Natural killer cell (primary cell): ENCODE data around the gene PCLO. TPM values are rescaled to one million over a fixed set of nuclear protein-coding genes. Genes with fewer than 3 reads are reported as not detected.
A peak's percentile ranks its signal among the peaks of the same experiment; 100 is the strongest.

Experiments used
- ATAC-seq, 3 donors: fragments of 150-1000 bp in 2 of 3; fragments of 200-7000 bp in 1 of 3; cut with Tn5 transposase; 1 replicate in 1 of 3; 2 replicates in 2 of 3; pipeline ENCODE4 v1.10.0; 2021; ENCODE audit warnings: mild to moderate bottlenecking in 2 of 3, moderate library complexity in 2 of 3
- DNase-seq, 2 donors: peaks; one replicate each; pipeline versions ENCODE4 v3.0.0 to v3.0.0-alpha.2; 2013 to 2021; ENCODE audit warnings: mixed read lengths in 1 of 2
- H3K27ac ChIP-seq: one replicate; pipeline ENCODE4 v1.5.1; 2013; ENCODE audit warnings: mild to moderate bottlenecking, low read length
- H3K27me3 ChIP-seq: one replicate; pipeline ENCODE4 v1.6.1; 2013; ENCODE audit warnings: low read length; ENCODE audit not compliant: control insufficient read depth, insufficient read depth
- H3K36me3 ChIP-seq: one replicate; pipeline ENCODE4 v1.6.1; 2013; ENCODE audit warnings: low read length; ENCODE audit not compliant: control insufficient read depth, insufficient read depth
- H3K4me1 ChIP-seq: one replicate; pipeline ENCODE4 v1.6.1; 2013; ENCODE audit warnings: low read length; ENCODE audit not compliant: control insufficient read depth, insufficient read depth
- H3K4me3 ChIP-seq: one replicate; pipeline ENCODE4 v1.5.1; 2013; ENCODE audit warnings: low read length
- H3K9me3 ChIP-seq: one replicate; pipeline ENCODE4 v1.6.1; 2013; ENCODE audit warnings: low read length; ENCODE audit not compliant: control insufficient read depth, insufficient read depth
- H3K27ac Mint-ChIP-seq, 2 donors: one replicate each; pipeline ENCODE4 v1.8.0; 2022; ENCODE audit warnings: mild to moderate bottlenecking in 2 of 2, mixed read lengths in 2 of 2, moderate library complexity in 1 of 2
- H3K27me3 Mint-ChIP-seq, 2 donors: one replicate each; pipeline ENCODE4 v1.8.0; 2022; ENCODE audit warnings: low read depth in 2 of 2, mixed read lengths in 2 of 2
- H3K36me3 Mint-ChIP-seq: one replicate; pipeline ENCODE4 v1.8.0; 2022; ENCODE audit warnings: mixed read lengths
- H3K4me1 Mint-ChIP-seq, 2 donors: one replicate each; pipeline ENCODE4 v1.8.0; 2022; ENCODE audit warnings: mixed read lengths in 2 of 2
- H3K4me3 Mint-ChIP-seq: one replicate; pipeline ENCODE4 v1.8.0; 2022; ENCODE audit warnings: mild to moderate bottlenecking, moderate library complexity, mixed read lengths
- H3K9me3 Mint-ChIP-seq, 2 donors: one replicate each; pipeline ENCODE4 v1.8.0; 2022; ENCODE audit warnings: mixed read lengths in 2 of 2
- whole genome bisulfite sequencing: methylation state at CpG from one replicate; pipeline ENCODE4 v1.1.7; 2013; ENCODE audit warnings: missing lambda C conversion rate; ENCODE audit not compliant: insufficient coverage; 5-methylcytosine and 5-hydroxymethylcytosine counted together
- intact Hi-C: fragments of 100-400 bp; cut with micrococcal nuclease; formaldehyde crosslinking; loops from one replicate; pipeline ENCODE4 v1.14.2; 2022
- total RNA-seq, 4 donors: library from RNA; stranded (reverse); fragments of 120-200 nt in 1 of 4; gene quantifications; one replicate each; pipeline versions ENCODE4 v1.2.3 to v1.2.4, GENCODE V29; 2013 to 2022
- TF ChIP-seq, protein P1 (sequence below): fragments of 200-600 bp; IDR thresholded peaks from one replicate; pipeline ENCODE4 v1.8.0; 2022; ENCODE audit warnings: antibody characterized with exemption

Gene PCLO, protein sequence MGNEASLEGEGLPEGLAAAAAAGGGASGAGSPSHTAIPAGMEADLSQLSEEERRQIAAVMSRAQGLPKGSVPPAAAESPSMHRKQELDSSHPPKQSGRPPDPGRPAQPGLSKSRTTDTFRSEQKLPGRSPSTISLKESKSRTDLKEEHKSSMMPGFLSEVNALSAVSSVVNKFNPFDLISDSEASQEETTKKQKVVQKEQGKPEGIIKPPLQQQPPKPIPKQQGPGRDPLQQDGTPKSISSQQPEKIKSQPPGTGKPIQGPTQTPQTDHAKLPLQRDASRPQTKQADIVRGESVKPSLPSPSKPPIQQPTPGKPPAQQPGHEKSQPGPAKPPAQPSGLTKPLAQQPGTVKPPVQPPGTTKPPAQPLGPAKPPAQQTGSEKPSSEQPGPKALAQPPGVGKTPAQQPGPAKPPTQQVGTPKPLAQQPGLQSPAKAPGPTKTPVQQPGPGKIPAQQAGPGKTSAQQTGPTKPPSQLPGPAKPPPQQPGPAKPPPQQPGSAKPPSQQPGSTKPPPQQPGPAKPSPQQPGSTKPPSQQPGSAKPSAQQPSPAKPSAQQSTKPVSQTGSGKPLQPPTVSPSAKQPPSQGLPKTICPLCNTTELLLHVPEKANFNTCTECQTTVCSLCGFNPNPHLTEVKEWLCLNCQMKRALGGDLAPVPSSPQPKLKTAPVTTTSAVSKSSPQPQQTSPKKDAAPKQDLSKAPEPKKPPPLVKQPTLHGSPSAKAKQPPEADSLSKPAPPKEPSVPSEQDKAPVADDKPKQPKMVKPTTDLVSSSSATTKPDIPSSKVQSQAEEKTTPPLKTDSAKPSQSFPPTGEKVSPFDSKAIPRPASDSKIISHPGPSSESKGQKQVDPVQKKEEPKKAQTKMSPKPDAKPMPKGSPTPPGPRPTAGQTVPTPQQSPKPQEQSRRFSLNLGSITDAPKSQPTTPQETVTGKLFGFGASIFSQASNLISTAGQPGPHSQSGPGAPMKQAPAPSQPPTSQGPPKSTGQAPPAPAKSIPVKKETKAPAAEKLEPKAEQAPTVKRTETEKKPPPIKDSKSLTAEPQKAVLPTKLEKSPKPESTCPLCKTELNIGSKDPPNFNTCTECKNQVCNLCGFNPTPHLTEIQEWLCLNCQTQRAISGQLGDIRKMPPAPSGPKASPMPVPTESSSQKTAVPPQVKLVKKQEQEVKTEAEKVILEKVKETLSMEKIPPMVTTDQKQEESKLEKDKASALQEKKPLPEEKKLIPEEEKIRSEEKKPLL (N-terminal part only)
- total RNA-seq = not detected
- total RNA-seq (2013) = under 0.01 TPM

DNA sequence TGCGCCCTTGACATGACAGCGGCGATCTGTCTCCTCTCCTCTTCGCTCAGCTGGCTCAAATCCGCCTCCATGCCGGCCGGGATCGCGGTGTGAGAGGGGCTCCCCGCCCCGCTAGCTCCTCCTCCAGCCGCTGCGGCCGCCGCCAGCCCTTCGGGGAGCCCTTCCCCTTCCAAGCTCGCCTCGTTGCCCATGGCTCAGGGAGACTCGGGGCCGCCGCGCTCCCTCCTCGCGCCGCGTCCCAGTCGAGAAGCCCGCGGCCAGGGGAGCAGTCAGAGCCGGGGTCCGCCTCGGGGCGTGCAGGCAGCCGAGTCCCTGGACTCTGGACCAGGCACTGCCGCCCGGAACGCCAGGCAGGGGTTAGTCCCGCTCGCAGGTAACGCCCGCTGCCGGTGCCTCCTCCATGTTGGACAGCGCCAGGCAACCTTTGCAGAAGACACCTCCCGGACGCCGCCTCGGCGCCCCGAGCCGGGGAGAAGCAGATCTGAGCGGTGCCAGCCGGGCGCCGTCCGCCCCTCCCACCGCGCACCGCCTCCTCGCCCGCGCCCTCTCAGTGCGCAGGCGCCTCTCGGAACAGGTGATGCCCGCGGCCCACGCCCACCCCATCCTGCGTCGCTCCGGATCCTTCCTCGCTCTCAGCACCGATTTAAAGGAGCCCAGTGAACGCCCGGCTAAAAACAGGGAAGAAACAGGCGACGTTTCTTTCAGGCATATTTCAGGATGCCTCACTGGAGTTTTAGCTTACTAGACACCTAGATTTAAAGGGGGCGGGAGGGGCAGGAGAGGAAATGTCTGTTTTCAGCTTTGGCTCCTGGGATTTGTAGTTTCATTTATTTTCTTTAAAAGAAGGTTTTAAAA, at the start of gene PCLO:
PCLO (minus strand) TSS at position 483 of the 855 bp plus-strand sequence; CDS start at position 191, 292 bp downstream.
- peaks cover 3% of the 10 kb centered on the region for H3K9me3 ChIP-seq
- DNase-seq (peak in 1 of 2 donors; percentile 27), ATAC-seq (peak in 1 of 3 donors; percentile 34)
- H3K36me3 ChIP-seq = no peaks in the 10 kb centered on the region
- no peak within 1 kb of the TSS for H3K27ac ChIP-seq
- no peaks in the 10 kb centered on the region for H3K27me3 ChIP-seq
- intact Hi-C loops = loop anchor here (10.0 kb wide), 1 partner anchor 58 kb away; no protein-coding TSS in a partner anchor
- no peak within 1 kb of the TSS for H3K27ac Mint-ChIP-seq
- no peaks in the 10 kb centered on the region for H3K4me1 Mint-ChIP-seq
- H3K27me3 Mint-ChIP-seq = no peaks in the 10 kb centered on the region
- TF ChIP-seq, protein P1, sequence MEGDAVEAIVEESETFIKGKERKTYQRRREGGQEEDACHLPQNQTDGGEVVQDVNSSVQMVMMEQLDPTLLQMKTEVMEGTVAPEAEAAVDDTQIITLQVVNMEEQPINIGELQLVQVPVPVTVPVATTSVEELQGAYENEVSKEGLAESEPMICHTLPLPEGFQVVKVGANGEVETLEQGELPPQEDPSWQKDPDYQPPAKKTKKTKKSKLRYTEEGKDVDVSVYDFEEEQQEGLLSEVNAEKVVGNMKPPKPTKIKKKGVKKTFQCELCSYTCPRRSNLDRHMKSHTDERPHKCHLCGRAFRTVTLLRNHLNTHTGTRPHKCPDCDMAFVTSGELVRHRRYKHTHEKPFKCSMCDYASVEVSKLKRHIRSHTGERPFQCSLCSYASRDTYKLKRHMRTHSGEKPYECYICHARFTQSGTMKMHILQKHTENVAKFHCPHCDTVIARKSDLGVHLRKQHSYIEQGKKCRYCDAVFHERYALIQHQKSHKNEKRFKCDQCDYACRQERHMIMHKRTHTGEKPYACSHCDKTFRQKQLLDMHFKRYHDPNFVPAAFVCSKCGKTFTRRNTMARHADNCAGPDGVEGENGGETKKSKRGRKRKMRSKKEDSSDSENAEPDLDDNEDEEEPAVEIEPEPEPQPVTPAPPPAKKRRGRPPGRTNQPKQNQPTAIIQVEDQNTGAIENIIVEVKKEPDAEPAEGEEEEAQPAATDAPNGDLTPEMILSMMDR = no peak
- no peak within 1 kb of the TSS for H3K4me3 ChIP-seq
- 3% methylated on average over 77 of the region's 77 CpGs for WGBS
- H3K4me3 Mint-ChIP-seq = no peak within 1 kb of the TSS
- H3K9me3 Mint-ChIP-seq = peaks cover 0 to 2% of the 10 kb centered on the region in 2 donors
- no peaks in the 10 kb centered on the region for H3K36me3 Mint-ChIP-seq
- no peaks in the 10 kb centered on the region for H3K4me1 ChIP-seq

DNA sequence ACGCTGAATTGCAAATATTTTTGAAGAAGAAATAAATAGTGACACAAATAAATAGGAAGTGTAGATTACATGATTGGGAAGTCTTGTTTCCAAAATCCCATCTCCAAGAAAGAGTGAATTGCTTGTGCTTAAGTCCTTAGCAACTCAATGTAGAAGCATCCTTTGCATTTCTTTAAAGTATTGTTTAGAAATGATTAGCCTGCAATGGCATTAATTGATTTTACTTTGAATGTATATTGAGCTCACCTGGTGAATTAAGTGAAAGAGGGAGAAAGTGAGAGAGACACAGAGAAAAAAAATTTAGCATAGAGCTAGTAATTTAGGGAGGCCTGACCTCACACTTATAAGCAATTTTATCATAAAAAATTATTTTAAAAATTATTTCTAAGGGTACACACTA, 49.0 kb upstream of the PCLO start:
- H3K9me3 Mint-ChIP-seq = peaks cover 8 to 14% of the 10 kb centered on the region in 2 donors
- no peaks in the 10 kb centered on the region for H3K36me3 Mint-ChIP-seq
- peaks cover 4% of the 10 kb centered on the region for H3K9me3 ChIP-seq
- intact Hi-C loops = no loop called here
- TF ChIP-seq, protein P1 = no peak
- no peaks in the 10 kb centered on the region for H3K4me1 ChIP-seq
- no peaks in the 10 kb centered on the region for H3K27me3 ChIP-seq
- no peaks in the 10 kb centered on the region for H3K27me3 Mint-ChIP-seq
- no peak overlapping the region for H3K4me3 Mint-ChIP-seq
- no peak overlapping the region for H3K27ac Mint-ChIP-seq
- DNase-seq (no peak), ATAC-seq (no peak)
- H3K4me1 Mint-ChIP-seq = no peaks in the 10 kb centered on the region
- H3K36me3 ChIP-seq = no peaks in the 10 kb centered on the region
- no CpG with 5 or more reads among the region's 1 CpG for WGBS
- no peak overlapping the region for H3K4me3 ChIP-seq
- H3K27ac ChIP-seq = no peak overlapping the region

DNA sequence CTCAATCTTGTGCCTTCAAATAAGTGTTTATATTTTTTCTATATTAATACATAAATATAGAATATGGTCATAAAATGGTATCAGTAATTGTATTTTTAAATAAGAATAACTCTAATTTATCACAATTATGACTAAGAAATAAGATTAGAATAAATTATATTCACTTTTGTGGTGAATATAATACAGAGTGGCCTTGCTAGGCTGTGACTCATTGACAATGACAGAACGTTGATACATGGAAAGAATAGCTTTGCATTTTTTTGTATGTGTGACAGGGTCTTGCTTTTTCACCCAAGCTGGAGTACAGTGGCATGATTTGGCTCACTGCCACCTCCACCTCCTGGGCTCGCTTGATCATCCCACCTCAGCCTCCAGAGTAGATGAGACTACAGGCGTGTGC, 47.8 kb upstream of the PCLO start:
- peaks cover 4% of the 10 kb centered on the region for H3K9me3 ChIP-seq
- no peak for ATAC-seq
- no peak overlapping the region for H3K27ac ChIP-seq
- Mint-ChIP-seq H3K4me1 (no peaks in the 10 kb centered on the region), H3K4me3 (no peak overlapping the region), H3K27me3 (no peaks in the 10 kb centered on the region), H3K27ac (no peak overlapping the region), H3K36me3 (no peaks in the 10 kb centered on the region), H3K9me3 (peaks cover 9% of the 10 kb centered on the region in 2 donors)
- intact Hi-C loops = no loop called here
- WGBS = 72% methylated on average over 2 of the region's 3 CpGs
- DNase-seq = no peak
- no peaks in the 10 kb centered on the region for H3K36me3 ChIP-seq
- TF ChIP-seq, protein P1 = no peak
- H3K4me1 ChIP-seq = no peaks in the 10 kb centered on the region
- no peaks in the 10 kb centered on the region for H3K27me3 ChIP-seq
- no peak overlapping the region for H3K4me3 ChIP-seq
